HEK293 (cell line): ENCODE measurements around the gene FGF23.

Experiments
- CTCF ChIA-PET: fragments of 350-600 bp; formaldehyde crosslinking; extraction: SDS; loops from one replicate; lab custom pipeline; 2021; ENCODE audit warnings: antibody characterized with exemption; lab: Yijun Ruan, JAX
- POLR2A ChIA-PET: fragments of 300-600 bp; formaldehyde crosslinking; extraction: SDS; loops from one replicate; lab custom pipeline; 2020; ENCODE audit warnings: antibody characterized with exemption, inconsistent platforms; lab: Yijun Ruan, JAX
- H3K27ac ChIP-seq: fragments of 200-500 bp; sonication (Bioruptor generic); 2 replicates; pipeline ENCODE4 v1.5.1; 2014; ENCODE audit warnings: low read depth, low read length, control low read depth, inconsistent platforms; ENCODE audit errors: extremely low read depth
- H3K36me3 ChIP-seq, 2 experiments: fragments of 200-500 bp in 1 of 2; sonication (Bioruptor generic) in 1 of 2; 1 replicate in 1 of 2; 2 replicates in 1 of 2; pipeline ENCODE4 v1.5.1; 2014 to 2017; ENCODE audit warnings: inconsistent platforms in 2 of 2, low read length in 2 of 2; ENCODE audit not compliant: control insufficient read depth in 2 of 2, insufficient read depth in 1 of 2
- H3K4me1 ChIP-seq: fragments of 200-500 bp; sonication (Bioruptor generic); 2 replicates; pipeline ENCODE4 v1.5.1; 2014; ENCODE audit warnings: mild to moderate bottlenecking, low read length, inconsistent platforms; ENCODE audit not compliant: control insufficient read depth, insufficient read depth
- H3K4me3 ChIP-seq: 2 replicates; pipeline ENCODE4 v1.5.1; 2011; ENCODE audit warnings: low read depth, mild to moderate bottlenecking, control low read depth, low read length, moderate library complexity
- H3K9me3 ChIP-seq: fragments of 200-500 bp; sonication (Bioruptor generic); 2 replicates; pipeline ENCODE4 v1.5.1; 2014; ENCODE audit warnings: low read depth, low read length, inconsistent platforms; ENCODE audit not compliant: control insufficient read depth, insufficient read depth
- FEZF1 ChIP-seq: fragments of 450-650 bp; formaldehyde crosslinking; IDR thresholded peaks from 2 replicates; pipeline ENCODE4 v1.5.1; 2016; ENCODE audit warnings: missing biosample characterization, missing genetic modification characterization
- HOXD13 ChIP-seq: sonication (generic); formaldehyde crosslinking; IDR thresholded peaks from 2 replicates; pipeline ENCODE4 v1.8.0; 2022; ENCODE audit warnings: missing genetic modification reagents, borderline replicate concordance
- KLF10 ChIP-seq: fragments of 450-650 bp; IDR thresholded peaks from 2 replicates; pipeline ENCODE4 v1.5.1; 2018; ENCODE audit warnings: missing biosample characterization, mild to moderate bottlenecking, missing genetic modification characterization
- REST ChIP-seq: fragments of 450-650 bp; formaldehyde crosslinking; IDR thresholded peaks from 2 replicates; pipeline ENCODE4 v1.5.1; 2016; ENCODE audit warnings: missing biosample characterization, missing genetic modification characterization
- ZBTB1 ChIP-seq: fragments of 450-650 bp; formaldehyde crosslinking; IDR thresholded peaks from 2 replicates; pipeline ENCODE4 v1.5.1; 2016; ENCODE audit warnings: missing biosample characterization, missing genetic modification characterization
- ZBTB49 ChIP-seq: fragments of 450-650 bp; formaldehyde crosslinking; IDR thresholded peaks from 2 replicates; pipeline ENCODE4 v1.5.1; 2016; ENCODE audit warnings: missing biosample characterization, missing genetic modification characterization, low read depth
- ZBTB6 ChIP-seq: fragments of 450-650 bp; formaldehyde crosslinking; IDR thresholded peaks from 2 replicates; pipeline ENCODE4 v1.5.1; 2017; ENCODE audit warnings: missing biosample characterization, missing genetic modification characterization
- ZFP37 ChIP-seq: fragments of 450-650 bp; formaldehyde crosslinking; IDR thresholded peaks from 2 replicates; pipeline ENCODE4 v1.5.1; 2016; ENCODE audit warnings: missing biosample characterization, missing genetic modification characterization
- ZNF114 ChIP-seq: fragments of 450-650 bp; formaldehyde crosslinking; IDR thresholded peaks from 2 replicates; pipeline ENCODE4 v1.5.0; 2017; ENCODE audit warnings: missing biosample characterization, missing genetic modification characterization
- ZNF175 ChIP-seq: fragments of 450-650 bp; formaldehyde crosslinking; IDR thresholded peaks from 2 replicates; pipeline ENCODE4 v1.5.1; 2016; ENCODE audit warnings: missing biosample characterization, missing genetic modification characterization
- ZNF19 ChIP-seq: fragments of 450-650 bp; formaldehyde crosslinking; IDR thresholded peaks from 2 replicates; pipeline ENCODE4; 2016; ENCODE audit warnings: missing biosample characterization, missing genetic modification characterization, low read depth
- ZNF24 ChIP-seq: fragments of 450-650 bp; formaldehyde crosslinking; IDR thresholded peaks from 2 replicates; pipeline ENCODE4 v1.5.1; 2016; ENCODE audit warnings: missing biosample characterization, missing genetic modification characterization
- ZNF324 ChIP-seq: fragments of 450-650 bp; formaldehyde crosslinking; IDR thresholded peaks from 2 replicates; pipeline ENCODE4 v1.5.1; 2016; ENCODE audit warnings: missing biosample characterization, missing genetic modification characterization
- ZNF354C ChIP-seq: fragments of 450-650 bp; formaldehyde crosslinking; IDR thresholded peaks from 2 replicates; pipeline ENCODE4 v1.5.1; 2016; ENCODE audit warnings: missing biosample characterization, missing genetic modification characterization, low read depth, borderline replicate concordance
- ZNF544 ChIP-seq: fragments of 450-650 bp; formaldehyde crosslinking; IDR thresholded peaks from 2 replicates; pipeline ENCODE4 v1.5.0; 2017; ENCODE audit warnings: missing biosample characterization, missing genetic modification characterization
- ZNF621 ChIP-seq: fragments of 450-650 bp; formaldehyde crosslinking; IDR thresholded peaks from 2 replicates; pipeline ENCODE4 v1.5.1; 2017; ENCODE audit warnings: missing biosample characterization, missing genetic modification characterization
- ZNF830 ChIP-seq: fragments of 450-650 bp; IDR thresholded peaks from 2 replicates; pipeline ENCODE4 v1.5.0; 2018; ENCODE audit warnings: missing biosample characterization, missing genetic modification characterization, low read depth, mild to moderate bottlenecking, moderate library complexity
- TF ChIP-seq, protein P1 (sequence below): fragments of 450-650 bp; formaldehyde crosslinking; conservative IDR thresholded peaks from 2 replicates; pipeline ENCODE4 v1.5.1; 2016; ENCODE audit warnings: low read depth, missing biosample characterization, missing genetic modification characterization
- TF ChIP-seq, protein P2 (sequence below): fragments of 450-650 bp; formaldehyde crosslinking; IDR thresholded peaks from 2 replicates; pipeline ENCODE4 v1.5.1; 2017; ENCODE audit warnings: missing biosample characterization, mild to moderate bottlenecking, missing genetic modification characterization, moderate library complexity

The FGF23 gene

GRCh38 chr12:4370265-4370664 is 9.2 kb downstream of the FGF23 start:
- ChIA-PET POLR2A (no interaction called here), CTCF (interaction anchor here (0.7 kb wide), 2 partner anchors 12 to 17 kb away, joined by 3 read pairs; no protein-coding TSS in a partner anchor)
- Histone ChIP-seq H3K36me3 (no peaks in the 10 kb centered on the region), H3K27ac (no peak overlapping the region), H3K4me3 (no peak overlapping the region), H3K9me3 (no peaks in the 10 kb centered on the region), H3K4me1 (no peaks in the 10 kb centered on the region)
- no peak for TF ChIP-seq KLF10 (tag by site-specific recombination)
- TF ChIP-seq ZNF24 (tag by site-specific recombination), result no peak
- TF ChIP-seq, protein P1, sequence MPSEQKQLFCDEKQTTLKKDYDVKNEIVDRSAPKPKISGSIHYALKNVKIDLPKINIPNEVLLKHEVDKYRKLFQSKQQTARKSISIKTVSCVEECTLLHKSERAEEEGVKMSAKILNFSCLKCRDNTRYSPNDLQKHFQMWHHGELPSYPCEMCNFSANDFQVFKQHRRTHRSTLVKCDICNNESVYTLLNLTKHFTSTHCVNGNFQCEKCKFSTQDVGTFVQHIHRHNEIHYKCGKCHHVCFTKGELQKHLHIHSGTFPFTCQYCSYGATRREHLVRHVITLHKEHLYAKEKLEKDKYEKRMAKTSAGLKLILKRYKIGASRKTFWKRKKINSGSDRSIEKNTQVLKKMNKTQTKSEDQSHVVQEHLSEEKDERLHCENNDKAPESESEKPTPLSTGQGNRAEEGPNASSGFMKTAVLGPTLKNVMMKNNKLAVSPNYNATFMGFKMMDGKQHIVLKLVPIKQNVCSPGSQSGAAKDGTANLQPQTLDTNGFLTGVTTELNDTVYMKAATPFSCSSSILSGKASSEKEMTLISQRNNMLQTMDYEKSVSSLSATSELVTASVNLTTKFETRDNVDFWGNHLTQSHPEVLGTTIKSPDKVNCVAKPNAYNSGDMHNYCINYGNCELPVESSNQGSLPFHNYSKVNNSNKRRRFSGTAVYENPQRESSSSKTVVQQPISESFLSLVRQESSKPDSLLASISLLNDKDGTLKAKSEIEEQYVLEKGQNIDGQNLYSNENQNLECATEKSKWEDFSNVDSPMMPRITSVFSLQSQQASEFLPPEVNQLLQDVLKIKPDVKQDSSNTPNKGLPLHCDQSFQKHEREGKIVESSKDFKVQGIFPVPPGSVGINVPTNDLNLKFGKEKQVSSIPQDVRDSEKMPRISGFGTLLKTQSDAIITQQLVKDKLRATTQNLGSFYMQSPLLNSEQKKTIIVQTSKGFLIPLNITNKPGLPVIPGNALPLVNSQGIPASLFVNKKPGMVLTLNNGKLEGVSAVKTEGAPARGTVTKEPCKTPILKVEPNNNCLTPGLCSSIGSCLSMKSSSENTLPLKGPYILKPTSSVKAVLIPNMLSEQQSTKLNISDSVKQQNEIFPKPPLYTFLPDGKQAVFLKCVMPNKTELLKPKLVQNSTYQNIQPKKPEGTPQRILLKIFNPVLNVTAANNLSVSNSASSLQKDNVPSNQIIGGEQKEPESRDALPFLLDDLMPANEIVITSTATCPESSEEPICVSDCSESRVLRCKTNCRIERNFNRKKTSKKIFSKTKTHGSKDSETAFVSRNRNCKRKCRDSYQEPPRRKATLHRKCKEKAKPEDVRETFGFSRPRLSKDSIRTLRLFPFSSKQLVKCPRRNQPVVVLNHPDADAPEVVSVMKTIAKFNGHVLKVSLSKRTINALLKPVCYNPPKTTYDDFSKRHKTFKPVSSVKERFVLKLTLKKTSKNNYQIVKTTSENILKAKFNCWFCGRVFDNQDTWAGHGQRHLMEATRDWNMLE, result no peak
- no peak for TF ChIP-seq ZNF830
- no peak for TF ChIP-seq FEZF1 (tag by site-specific recombination)

DNA sequence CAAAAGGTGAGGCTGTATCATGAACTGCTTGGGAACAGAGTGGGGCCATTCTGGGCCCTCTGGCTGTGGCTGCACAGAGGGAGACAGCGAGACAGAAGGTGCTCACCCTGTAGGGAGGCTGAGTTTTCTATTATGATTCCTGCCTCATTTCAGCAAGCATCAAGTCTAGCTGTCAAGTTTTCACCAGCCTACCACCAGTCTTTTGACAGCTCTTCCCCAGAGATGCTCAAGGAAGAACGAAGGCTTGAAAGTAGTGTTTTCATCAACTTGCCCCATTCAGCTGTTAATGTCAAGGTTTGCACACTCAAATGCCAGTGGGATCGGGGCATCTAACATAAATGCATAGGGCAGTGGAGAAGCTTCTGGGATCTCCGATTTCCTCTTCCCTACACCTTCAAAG is 10.0 kb downstream of the FGF23 start:
- no peak overlapping the region for H3K27ac ChIP-seq
- POLR2A ChIA-PET, result no interaction called here
- no peak for TF ChIP-seq ZNF19 (tag by site-specific recombination)
- no peak for TF ChIP-seq ZNF354C (tag by site-specific recombination)
- TF ChIP-seq ZBTB49 (tag by site-specific recombination), result no peak
- TF ChIP-seq ZNF324, result no peak
- no peak for TF ChIP-seq ZNF544 (tag by site-specific recombination)
- TF ChIP-seq, protein P2, sequence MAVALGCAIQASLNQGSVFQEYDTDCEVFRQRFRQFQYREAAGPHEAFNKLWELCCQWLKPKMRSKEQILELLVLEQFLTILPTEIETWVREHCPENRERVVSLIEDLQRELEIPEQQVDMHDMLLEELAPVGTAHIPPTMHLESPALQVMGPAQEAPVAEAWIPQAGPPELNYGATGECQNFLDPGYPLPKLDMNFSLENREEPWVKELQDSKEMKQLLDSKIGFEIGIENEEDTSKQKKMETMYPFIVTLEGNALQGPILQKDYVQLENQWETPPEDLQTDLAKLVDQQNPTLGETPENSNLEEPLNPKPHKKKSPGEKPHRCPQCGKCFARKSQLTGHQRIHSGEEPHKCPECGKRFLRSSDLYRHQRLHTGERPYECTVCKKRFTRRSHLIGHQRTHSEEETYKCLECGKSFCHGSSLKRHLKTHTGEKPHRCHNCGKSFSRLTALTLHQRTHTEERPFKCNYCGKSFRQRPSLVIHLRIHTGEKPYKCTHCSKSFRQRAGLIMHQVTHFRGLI (tag by site-specific recombination), result no peak
- TF ChIP-seq FEZF1 (tag by site-specific recombination), result no peak
- no peak overlapping the region for H3K4me3 ChIP-seq
- no peaks in the 10 kb centered on the region for H3K9me3 ChIP-seq
- CTCF ChIA-PET, result interaction anchor here (1.1 kb wide), 1 partner anchor 14 kb away, joined by 3 read pairs; no protein-coding TSS in a partner anchor
- no peaks in the 10 kb centered on the region for H3K36me3 ChIP-seq
- H3K4me1 ChIP-seq, result no peaks in the 10 kb centered on the region

GRCh38 chr12:4366090-4366489 is 13.4 kb downstream of the FGF23 start:
- no peaks in the 10 kb centered on the region for H3K4me1 ChIP-seq
- no peak overlapping the region for H3K4me3 ChIP-seq
- H3K27ac ChIP-seq, result no peak overlapping the region
- ChIA-PET CTCF (interaction anchor here (0.9 kb wide), 1 partner anchor 54 kb away, joined by 5 read pairs; no protein-coding TSS in a partner anchor), POLR2A (no interaction called here)
- H3K9me3 ChIP-seq, result no peaks in the 10 kb centered on the region
- no peaks in the 10 kb centered on the region for H3K36me3 ChIP-seq
- no peak for TF ChIP-seq HOXD13 (CRISPR knock-in tag)
- TF ChIP-seq ZNF621, result no peak
- TF ChIP-seq REST (tag by site-specific recombination), result no peak
- no peak for TF ChIP-seq ZBTB1 (tag by site-specific recombination)
- TF ChIP-seq ZFP37 (tag by site-specific recombination), result no peak
- TF ChIP-seq ZNF114 (tag by site-specific recombination), result no peak
- TF ChIP-seq ZBTB6 (tag by site-specific recombination), result no peak
- no peak for TF ChIP-seq ZNF175 (tag by site-specific recombination)
